Natural killer cell treated with Interleukin-12 subunit alpha and Interleukin-12 subunit beta and Interleukin-15 and Interleukin-18, amount 100 ng/mL, for 72 hours (primary cell): Measurements from ENCODE around the gene HCFC1. TPM values are rescaled to one million over a fixed set of nuclear protein-coding genes. Genes with fewer than 3 reads are reported as not detected.
A peak's percentile ranks its signal among the peaks of the same experiment; 100 is the strongest.

ENCODE experiments used
- ATAC-seq, 2 donors: fragments of 150-1000 bp; cut with Tn5 transposase in 1 of 2; sonication (Bioruptor Pico), chemical (Tn5 transposase) in 1 of 2; 2 replicates each; pipeline ENCODE4 v1.10.0; 2021
- DNase-seq: peaks from one replicate; pipeline ENCODE4 v3.0.0; 2022; ENCODE audit warnings: low spot score
- H3K27ac Mint-ChIP-seq, 2 donors: 1 replicate in 1 of 2; 2 replicates in 1 of 2; pipeline ENCODE4 v1.8.0; 2022; ENCODE audit warnings: mixed read lengths in 2 of 2, mild to moderate bottlenecking in 1 of 2, moderate library complexity in 1 of 2
- H3K27me3 Mint-ChIP-seq, 2 donors: 1 replicate in 1 of 2; 2 replicates in 1 of 2; pipeline ENCODE4 v1.8.0; 2022; ENCODE audit warnings: mixed read lengths in 2 of 2
- H3K36me3 Mint-ChIP-seq: one replicate; pipeline ENCODE4 v1.8.0; 2022; ENCODE audit warnings: mixed read lengths
- H3K4me1 Mint-ChIP-seq, 2 donors: 1 replicate in 1 of 2; 2 replicates in 1 of 2; pipeline ENCODE4 v1.8.0; 2022; ENCODE audit warnings: low read depth in 2 of 2, mixed read lengths in 2 of 2, mild to moderate bottlenecking in 1 of 2
- H3K4me3 Mint-ChIP-seq: one replicate; pipeline ENCODE4 v1.8.0; 2022; ENCODE audit warnings: mixed read lengths
- H3K9me3 Mint-ChIP-seq: 2 replicates; pipeline ENCODE4 v1.8.0; 2022; ENCODE audit warnings: mixed read lengths
- total RNA-seq, 2 donors: library from RNA; stranded (reverse); gene quantifications; one replicate each; pipeline ENCODE4 v1.2.3, GENCODE V29; 2022

HCFC1 gene
- total RNA-seq, 2 donors from 2014 or later: 105 to 131 TPM

- peak overlapping the region; percentile 94 to 95 for H3K27ac Mint-ChIP-seq
- H3K4me1 Mint-ChIP-seq: peaks cover 8 to 20% of the 10 kb centered on the region in 2 donors
- no peaks in the 10 kb centered on the region for H3K36me3 Mint-ChIP-seq
- H3K4me3 Mint-ChIP-seq: peak overlapping the region; percentile 87
- ATAC-seq (no peak), DNase-seq (no peak)
- no peaks in the 10 kb centered on the region for H3K27me3 Mint-ChIP-seq
- H3K9me3 Mint-ChIP-seq: no peaks in the 10 kb centered on the region
These were observed 2.5 kb upstream of the HCFC1 start for GRCh38 chrX:153974003-153974725.

GRCh38 chrX:153973127-153974002 is 1.7 kb upstream of the HCFC1 start:
- Mint-ChIP-seq H3K4me1 (peaks cover 9 to 20% of the 10 kb centered on the region in 2 donors), H3K9me3 (no peaks in the 10 kb centered on the region), H3K36me3 (no peaks in the 10 kb centered on the region), H3K27ac (peak overlapping the region; percentile 94 to 95), H3K4me3 (peak overlapping the region; percentile 87), H3K27me3 (no peaks in the 10 kb centered on the region)
- no peak for DNase-seq
- ATAC-seq: no peak

GRCh38 chrX:153972368-153973126 is 929 bp upstream of the HCFC1 start, which contains the start of gene TMEM187:
Gene TMEM187 (plus strand): TSS chrX:153972754. CDS start chrX:153982063, 9,309 bp downstream.
- H3K27me3 Mint-ChIP-seq: no peaks in the 10 kb centered on the region
- DNase-seq (peak; percentile 93), ATAC-seq (peak; percentile 75 to 82)
- H3K4me3 Mint-ChIP-seq: peak within 1 kb of the TSS; percentile 97
- H3K27ac Mint-ChIP-seq: peak within 1 kb of the TSS; percentile 99 to 100
- peaks cover 17 to 27% of the 10 kb centered on the region in 2 donors for H3K4me1 Mint-ChIP-seq
- H3K36me3 Mint-ChIP-seq: peaks cover 7% of the 10 kb centered on the region
- no peaks in the 10 kb centered on the region for H3K9me3 Mint-ChIP-seq

- Mint-ChIP-seq H3K36me3 (peaks cover 9% of the 10 kb centered on the region), H3K27me3 (no peaks in the 10 kb centered on the region), H3K4me3 (peak overlapping the region; percentile 97), H3K9me3 (no peaks in the 10 kb centered on the region), H3K4me1 (peaks cover 28 to 40% of the 10 kb centered on the region in 2 donors), H3K27ac (peak overlapping the region; percentile 99 to 100)
- ATAC-seq: peak; percentile 68 to 78
- DNase-seq: peak; percentile 95
These were observed 531 bp downstream of the HCFC1 start for GRCh38 chrX:153971124-153971449.

- Mint-ChIP-seq H3K27me3 (no peaks in the 10 kb centered on the region), H3K4me1 (peaks cover 30 to 42% of the 10 kb centered on the region in 2 donors), H3K9me3 (no peaks in the 10 kb centered on the region), H3K36me3 (peaks cover 9% of the 10 kb centered on the region), H3K27ac (peak overlapping the region; percentile 99 to 100), H3K4me3 (peak overlapping the region; percentile 97)
- DNase-seq: no peak
- ATAC-seq: peak; percentile 0
These were observed 1.1 kb downstream of the HCFC1 start for GRCh38 chrX:153970357-153971123.

GRCh38 chrX:153969904-153970356 is 1.7 kb downstream of the HCFC1 start:
- peaks cover 30 to 47% of the 10 kb centered on the region in 2 donors for H3K4me1 Mint-ChIP-seq
- H3K9me3 Mint-ChIP-seq: no peaks in the 10 kb centered on the region
- peak overlapping the region; percentile 97 for H3K4me3 Mint-ChIP-seq
- ATAC-seq: no peak
- H3K27me3 Mint-ChIP-seq: no peaks in the 10 kb centered on the region
- DNase-seq: no peak
- peaks cover 9% of the 10 kb centered on the region for H3K36me3 Mint-ChIP-seq
- H3K27ac Mint-ChIP-seq: peak overlapping the region; percentile 96 to 100

GRCh38 chrX:153969125-153969903 is 2.3 kb downstream of the HCFC1 start:
- DNase-seq: no peak
- H3K4me3 Mint-ChIP-seq: peak overlapping the region; percentile 97

GRCh38 chrX:153968754-153969124 is 2.9 kb downstream of the HCFC1 start:
- H3K27me3 Mint-ChIP-seq: no peaks in the 10 kb centered on the region
- ATAC-seq: no peak
- peaks cover 22 to 39% of the 10 kb centered on the region in 2 donors for H3K4me1 Mint-ChIP-seq
- peak overlapping the region; percentile 94 to 96 for H3K27ac Mint-ChIP-seq
- no peaks in the 10 kb centered on the region for H3K9me3 Mint-ChIP-seq
- H3K36me3 Mint-ChIP-seq: peaks cover 9% of the 10 kb centered on the region
- peak overlapping the region; percentile 97 for H3K4me3 Mint-ChIP-seq
- no peak for DNase-seq

More at GRCh38 chrX:153969125-153969903, 2.3 kb downstream of the HCFC1 start:
- Mint-ChIP-seq H3K27ac (peak overlapping the region; percentile 94 to 96), H3K4me1 (peaks cover 26 to 42% of the 10 kb centered on the region in 2 donors), H3K27me3 (no peaks in the 10 kb centered on the region), H3K36me3 (peaks cover 9% of the 10 kb centered on the region), H3K9me3 (no peaks in the 10 kb centered on the region)
- no peak for ATAC-seq

- Mint-ChIP-seq H3K9me3 (no peaks in the 10 kb centered on the region), H3K4me3 (peak overlapping the region; percentile 97), H3K27ac (peak overlapping the region; percentile 94 to 96), H3K4me1 (peaks cover 22 to 36% of the 10 kb centered on the region in 2 donors), H3K27me3 (no peaks in the 10 kb centered on the region), H3K36me3 (peaks cover 9% of the 10 kb centered on the region)
- DNase-seq: no peak
- no peak for ATAC-seq
These were observed 3.4 kb downstream of the HCFC1 start for GRCh38 chrX:153968255-153968654.

- Mint-ChIP-seq H3K27me3 (no peaks in the 10 kb centered on the region), H3K4me3 (peak overlapping the region; percentile 97), H3K36me3 (peaks cover 9% of the 10 kb centered on the region), H3K27ac (peak overlapping the region; percentile 94 to 96), H3K9me3 (no peaks in the 10 kb centered on the region), H3K4me1 (peaks cover 22 to 33% of the 10 kb centered on the region in 2 donors)
- no peak for ATAC-seq
- no peak for DNase-seq
These were observed 3.9 kb downstream of the HCFC1 start for GRCh38 chrX:153967536-153968224.

- no peak for ATAC-seq
- Mint-ChIP-seq H3K36me3 (peaks cover 9% of the 10 kb centered on the region), H3K27me3 (no peaks in the 10 kb centered on the region), H3K27ac (peak overlapping the region; percentile 94 to 96), H3K4me3 (peak overlapping the region; percentile 97), H3K4me1 (peaks cover 22 to 33% of the 10 kb centered on the region in 2 donors), H3K9me3 (no peaks in the 10 kb centered on the region)
- DNase-seq: no peak
These were observed 4.6 kb downstream of the HCFC1 start for GRCh38 chrX:153966841-153967535.
